PC-3 (cell line): Measurements from ENCODE around the gene MEPCE.

Experiments
- EZH2 ChIP-seq: fragments of 300-600 bp; sonication (generic); IDR thresholded peaks from one replicate; pipeline ENCODE4 v1.6.1; 2017; ENCODE audit warnings: antibody characterized with exemption, mild to moderate bottlenecking, low read length; ENCODE audit not compliant: unreplicated experiment
- TF ChIP-seq, protein P1 (sequence below): fragments of 300-600 bp; sonication (generic); conservative IDR thresholded peaks from 2 replicates; pipeline ENCODE4 v1.5.1; 2017; ENCODE audit warnings: antibody characterized with exemption, low read depth, mild to moderate bottlenecking, low read length

GRCh38 chr7:100466653-100467605, 37.3 kb downstream of the MEPCE start:
- TF ChIP-seq, protein P1, sequence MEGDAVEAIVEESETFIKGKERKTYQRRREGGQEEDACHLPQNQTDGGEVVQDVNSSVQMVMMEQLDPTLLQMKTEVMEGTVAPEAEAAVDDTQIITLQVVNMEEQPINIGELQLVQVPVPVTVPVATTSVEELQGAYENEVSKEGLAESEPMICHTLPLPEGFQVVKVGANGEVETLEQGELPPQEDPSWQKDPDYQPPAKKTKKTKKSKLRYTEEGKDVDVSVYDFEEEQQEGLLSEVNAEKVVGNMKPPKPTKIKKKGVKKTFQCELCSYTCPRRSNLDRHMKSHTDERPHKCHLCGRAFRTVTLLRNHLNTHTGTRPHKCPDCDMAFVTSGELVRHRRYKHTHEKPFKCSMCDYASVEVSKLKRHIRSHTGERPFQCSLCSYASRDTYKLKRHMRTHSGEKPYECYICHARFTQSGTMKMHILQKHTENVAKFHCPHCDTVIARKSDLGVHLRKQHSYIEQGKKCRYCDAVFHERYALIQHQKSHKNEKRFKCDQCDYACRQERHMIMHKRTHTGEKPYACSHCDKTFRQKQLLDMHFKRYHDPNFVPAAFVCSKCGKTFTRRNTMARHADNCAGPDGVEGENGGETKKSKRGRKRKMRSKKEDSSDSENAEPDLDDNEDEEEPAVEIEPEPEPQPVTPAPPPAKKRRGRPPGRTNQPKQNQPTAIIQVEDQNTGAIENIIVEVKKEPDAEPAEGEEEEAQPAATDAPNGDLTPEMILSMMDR, result no peak
- TF ChIP-seq EZH2, result no peak
